GM12864 (cell line): Measurements from ENCODE around the gene ZNF862.

ENCODE experiments used
- DNase-seq: peaks from one replicate; pipeline ENCODE4 v3.0.0-alpha.2; 2011; ENCODE audit warnings: low read depth
- H3K4me3 ChIP-seq: 2 replicates; pipeline ENCODE4 v1.5.1; 2011; ENCODE audit warnings: mild to moderate bottlenecking, low read depth, low read length, control low read depth
- TF ChIP-seq, protein P1 (sequence below): IDR thresholded peaks from 2 replicates; pipeline ENCODE4 v1.5.1; 2011; ENCODE audit warnings: low read depth, mild to moderate bottlenecking, moderate library complexity, low read length, control low read depth, inconsistent platforms; ENCODE audit errors: missing control alignments

The ZNF862 gene

DNA sequence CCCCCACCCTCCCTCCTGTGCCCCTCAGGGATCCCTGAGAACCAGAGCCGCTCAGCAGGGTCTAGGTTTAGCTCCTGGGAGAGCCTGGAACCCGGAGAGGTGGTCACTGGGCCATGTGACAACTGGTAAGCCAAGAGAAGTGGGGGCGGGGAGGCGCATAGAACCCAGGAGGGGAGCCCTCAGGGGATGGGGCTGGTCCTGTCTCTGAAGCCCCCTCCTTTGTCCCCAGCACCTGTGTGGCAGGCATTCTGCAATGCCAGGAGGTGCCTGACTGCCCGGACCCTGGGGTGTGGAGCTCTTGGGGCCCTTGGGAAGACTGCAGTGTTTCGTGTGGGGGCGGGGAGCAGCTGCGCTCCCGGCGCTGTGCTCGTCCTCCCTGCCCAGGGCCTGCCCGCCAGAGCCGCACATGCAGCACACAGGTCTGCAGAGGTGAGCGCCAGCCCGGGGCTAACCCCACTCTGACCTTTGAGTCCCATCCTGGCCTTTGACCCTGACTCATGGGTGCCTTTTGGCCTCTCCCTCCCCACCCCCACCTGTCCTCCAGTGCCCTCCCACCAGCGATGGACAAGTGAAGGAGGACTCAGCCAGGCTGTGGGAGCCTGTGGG lies 22.4 kb upstream of the ZNF862 start:
- TF ChIP-seq, protein P1, sequence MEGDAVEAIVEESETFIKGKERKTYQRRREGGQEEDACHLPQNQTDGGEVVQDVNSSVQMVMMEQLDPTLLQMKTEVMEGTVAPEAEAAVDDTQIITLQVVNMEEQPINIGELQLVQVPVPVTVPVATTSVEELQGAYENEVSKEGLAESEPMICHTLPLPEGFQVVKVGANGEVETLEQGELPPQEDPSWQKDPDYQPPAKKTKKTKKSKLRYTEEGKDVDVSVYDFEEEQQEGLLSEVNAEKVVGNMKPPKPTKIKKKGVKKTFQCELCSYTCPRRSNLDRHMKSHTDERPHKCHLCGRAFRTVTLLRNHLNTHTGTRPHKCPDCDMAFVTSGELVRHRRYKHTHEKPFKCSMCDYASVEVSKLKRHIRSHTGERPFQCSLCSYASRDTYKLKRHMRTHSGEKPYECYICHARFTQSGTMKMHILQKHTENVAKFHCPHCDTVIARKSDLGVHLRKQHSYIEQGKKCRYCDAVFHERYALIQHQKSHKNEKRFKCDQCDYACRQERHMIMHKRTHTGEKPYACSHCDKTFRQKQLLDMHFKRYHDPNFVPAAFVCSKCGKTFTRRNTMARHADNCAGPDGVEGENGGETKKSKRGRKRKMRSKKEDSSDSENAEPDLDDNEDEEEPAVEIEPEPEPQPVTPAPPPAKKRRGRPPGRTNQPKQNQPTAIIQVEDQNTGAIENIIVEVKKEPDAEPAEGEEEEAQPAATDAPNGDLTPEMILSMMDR, result no peak
- H3K4me3 ChIP-seq, result no peak overlapping the region
- DNase-seq, result no peak

DNA sequence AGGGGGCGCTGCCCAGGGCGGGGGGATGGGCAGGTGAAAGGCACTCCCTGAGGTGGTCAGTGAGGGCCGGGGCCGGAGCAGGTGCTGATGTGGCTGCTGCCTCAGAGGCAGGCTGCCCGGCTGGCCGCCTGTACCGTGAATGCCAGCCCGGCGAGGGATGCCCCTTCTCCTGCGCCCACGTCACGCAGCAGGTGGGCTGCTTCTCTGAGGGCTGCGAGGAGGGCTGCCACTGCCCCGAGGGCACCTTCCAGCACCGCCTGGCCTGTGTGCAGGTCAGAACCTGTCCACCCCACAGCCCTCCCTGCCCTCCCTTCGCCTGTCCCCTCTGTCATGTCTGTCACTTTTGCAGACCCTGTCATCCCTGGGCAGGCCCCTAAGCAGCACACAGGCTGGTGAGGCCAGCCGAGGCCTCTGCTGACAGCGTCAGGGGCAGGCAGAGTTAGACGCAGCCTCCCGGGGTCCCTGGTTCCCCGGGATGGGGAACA lies 21.9 kb upstream of the ZNF862 start:
- H3K4me3 ChIP-seq, result no peak overlapping the region
- DNase-seq, result no peak
- TF ChIP-seq, protein P1, result no peak

DNA sequence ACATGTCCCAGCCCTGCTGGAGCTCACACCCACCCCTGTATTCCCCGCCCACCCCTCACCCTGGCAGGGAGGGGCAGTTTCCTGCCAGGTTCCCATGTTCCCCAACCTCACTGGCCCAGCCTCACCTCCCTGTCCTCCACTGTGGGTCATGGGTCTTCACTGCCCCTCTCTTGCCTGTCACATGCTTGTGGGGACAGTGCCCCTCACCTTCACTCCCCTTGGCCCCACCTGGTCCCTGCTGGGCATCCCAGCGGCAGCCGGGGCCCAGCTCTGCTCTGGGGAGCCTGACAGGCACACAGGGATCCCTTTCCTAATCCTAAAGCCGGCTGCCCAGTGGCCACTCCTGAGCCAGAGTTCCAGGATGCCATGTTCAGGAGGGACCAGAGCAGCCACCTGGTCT lies 21.4 kb upstream of the ZNF862 start:
- H3K4me3 ChIP-seq, result no peak overlapping the region
- no peak for DNase-seq
- TF ChIP-seq, protein P1, result no peak

DNA sequence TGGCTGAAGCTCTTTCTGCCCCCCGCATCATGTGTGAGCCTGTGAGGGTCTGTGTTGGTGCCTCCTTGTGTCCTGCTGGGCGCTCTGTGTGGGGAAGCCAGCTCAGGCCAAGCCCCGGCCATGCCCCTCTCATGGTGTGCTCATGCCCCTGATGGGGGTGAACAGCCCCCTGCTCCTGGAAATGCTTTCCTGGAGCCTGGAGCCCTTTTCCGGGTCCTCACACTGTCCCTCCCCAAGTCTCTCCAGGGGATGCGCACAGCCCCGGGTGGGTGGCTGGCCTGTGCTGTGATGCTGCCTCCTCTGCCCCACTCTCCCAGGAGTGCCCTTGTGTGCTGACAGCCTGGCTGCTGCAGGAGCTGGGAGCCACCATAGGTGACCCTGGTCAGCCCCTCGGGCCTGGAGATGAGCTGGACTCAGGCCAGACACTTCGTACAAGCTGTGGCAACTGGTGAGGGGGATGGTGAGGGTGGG lies 20.8 kb upstream of the ZNF862 start:
- no peak overlapping the region for H3K4me3 ChIP-seq
- TF ChIP-seq, protein P1, result no peak
- DNase-seq, result no peak

DNA sequence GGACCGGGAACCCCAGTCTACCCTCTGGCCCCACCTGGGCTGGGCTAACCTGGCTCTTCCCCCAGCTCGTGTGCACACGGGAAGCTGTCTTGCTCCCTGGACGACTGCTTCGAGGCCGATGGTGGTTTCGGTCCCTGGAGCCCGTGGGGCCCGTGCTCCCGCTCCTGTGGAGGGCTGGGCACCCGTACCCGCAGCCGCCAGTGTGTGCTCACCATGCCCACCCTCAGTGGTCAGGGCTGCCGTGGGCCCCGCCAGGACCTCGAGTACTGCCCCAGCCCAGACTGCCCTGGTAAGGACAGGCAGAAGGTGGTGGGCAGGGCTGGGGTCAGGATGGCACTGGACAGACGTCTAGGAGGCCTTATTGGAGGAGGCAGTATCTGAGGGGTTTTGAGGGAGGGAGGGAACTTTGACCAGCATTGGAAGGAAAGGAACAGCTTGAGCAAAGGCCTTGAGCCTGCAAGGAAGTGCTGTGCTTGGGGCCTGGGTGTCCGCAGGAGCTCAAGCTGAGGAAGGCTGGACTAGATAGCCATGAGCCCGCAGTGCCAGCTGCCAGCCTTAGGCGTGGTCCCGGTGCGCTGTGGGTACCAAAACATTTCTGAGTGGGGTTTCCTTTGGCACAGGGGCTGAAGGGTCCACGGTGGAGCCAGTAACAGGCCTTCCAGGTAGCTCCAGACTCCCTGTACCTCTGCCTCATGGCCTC lies 20.2 kb upstream of the ZNF862 start:
- TF ChIP-seq, protein P1, result no peak
- H3K4me3 ChIP-seq, result no peak overlapping the region
- no peak for DNase-seq

DNA sequence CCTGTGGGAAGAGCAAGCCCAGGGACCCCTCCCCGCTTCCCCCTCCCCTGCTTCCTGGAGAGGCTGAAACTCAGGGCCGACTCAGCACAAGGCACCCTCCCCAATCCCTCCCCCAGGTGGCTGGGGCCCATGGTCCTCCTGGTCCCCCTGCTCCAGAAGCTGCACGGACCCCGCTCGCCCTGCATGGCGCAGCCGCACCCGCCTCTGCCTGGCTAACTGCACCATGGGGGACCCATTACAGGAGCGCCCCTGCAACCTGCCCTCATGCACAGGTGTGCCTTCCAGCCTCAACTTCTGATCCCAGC lies 19.7 kb upstream of the ZNF862 start:
- TF ChIP-seq, protein P1, result no peak
- DNase-seq, result no peak

More for the DNA sequence above, 19.7 kb upstream of the ZNF862 start:
- no peak overlapping the region for H3K4me3 ChIP-seq
